ENCODE measurements around the gene CHAD. TPM values are rescaled to one million over a fixed set of nuclear protein-coding genes. Genes with fewer than 3 reads are reported as not detected.
A peak's percentile ranks its signal among the peaks of the same experiment; 100 is the strongest.
"Not testable (repeated sequence)": the region's sequence is repeated elsewhere in the genome, so short reads cannot be mapped to it uniquely, and the experiment has no call there.

CHAD gene
- total RNA-seq, 2 donors from 2014 or later, result 0.51 to 1.6 TPM

DNA sequence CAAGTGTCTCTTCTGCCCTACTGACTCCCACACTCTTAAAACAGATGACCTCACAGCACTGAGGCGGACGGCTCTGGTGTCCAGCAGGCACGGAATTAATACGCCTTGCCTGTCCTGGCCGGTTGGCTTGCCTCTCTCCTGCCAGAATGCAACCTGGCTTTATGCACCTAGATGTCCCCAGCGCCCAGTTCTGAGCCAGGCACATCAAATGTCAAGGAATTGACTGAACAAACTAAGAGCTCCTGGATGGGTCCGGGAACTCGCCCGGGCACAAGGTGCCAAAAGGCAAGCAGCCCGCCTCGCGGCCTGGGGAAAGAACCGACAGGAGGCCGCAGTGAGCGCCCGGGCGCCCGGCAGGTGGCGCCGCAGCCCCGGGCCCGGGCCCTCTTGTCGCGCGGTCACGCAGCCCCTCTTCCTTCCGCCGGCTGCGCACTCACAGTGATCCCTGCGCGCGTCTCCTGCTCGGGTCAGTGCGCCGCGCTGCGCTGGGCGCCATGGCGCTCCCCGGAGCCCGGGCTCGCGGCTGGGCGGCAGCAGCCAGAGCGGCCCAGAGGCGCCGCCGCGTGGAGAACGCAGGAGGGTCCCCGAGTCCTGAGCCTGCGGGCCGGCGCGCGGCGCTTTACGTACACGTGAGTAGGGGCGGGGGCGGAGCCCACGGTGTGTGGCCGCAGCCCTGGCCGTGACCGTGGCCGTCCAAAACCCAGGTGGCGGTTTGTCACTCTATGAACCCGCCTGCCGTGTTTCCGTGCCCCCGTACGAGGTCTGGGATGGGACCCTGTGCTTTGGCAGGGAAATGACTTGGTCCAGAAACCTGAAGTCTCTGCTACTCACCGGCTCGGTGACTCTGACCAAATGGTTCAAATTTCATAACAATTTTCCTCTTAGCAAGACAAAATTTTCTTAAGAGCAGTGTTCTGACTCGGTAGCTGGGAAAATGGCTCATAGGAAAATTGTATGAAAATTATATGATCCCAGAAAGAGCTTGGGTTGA is 10.0 kb upstream of the CHAD start, which contains the start of gene RSAD1:
Gene RSAD1, plus strand, starts transcription at position 470 of the 991 bp plus-strand sequence. Its CDS starts 25 bp downstream, at position 495.
- Histone ChIP-seq H3K4me3 (peak within 1 kb of the TSS; percentile 49 to 63), H3K27ac (peak within 1 kb of the TSS; percentile 80 to 82), H3K36me3 (no peaks in the 10 kb centered on the region), H3K4me1 (replicated peaks) (peaks cover 6% of the 10 kb centered on the region), H3K27me3 (replicated peaks; ENCODE audit: insufficient read depth) (no peaks in the 10 kb centered on the region), H3K9me3 (no peaks in the 10 kb centered on the region)
- under 1% methylated on average over 46 of the region's 75 CpGs for WGBS
- TF ChIP-seq POLR2A (IDR thresholded peaks at IDR 0.05), result peak; percentile 72
- no peak for TF ChIP-seq POLR2AphosphoS5 (IDR thresholded peaks at IDR 0.05)
- TF ChIP-seq, protein P1, sequence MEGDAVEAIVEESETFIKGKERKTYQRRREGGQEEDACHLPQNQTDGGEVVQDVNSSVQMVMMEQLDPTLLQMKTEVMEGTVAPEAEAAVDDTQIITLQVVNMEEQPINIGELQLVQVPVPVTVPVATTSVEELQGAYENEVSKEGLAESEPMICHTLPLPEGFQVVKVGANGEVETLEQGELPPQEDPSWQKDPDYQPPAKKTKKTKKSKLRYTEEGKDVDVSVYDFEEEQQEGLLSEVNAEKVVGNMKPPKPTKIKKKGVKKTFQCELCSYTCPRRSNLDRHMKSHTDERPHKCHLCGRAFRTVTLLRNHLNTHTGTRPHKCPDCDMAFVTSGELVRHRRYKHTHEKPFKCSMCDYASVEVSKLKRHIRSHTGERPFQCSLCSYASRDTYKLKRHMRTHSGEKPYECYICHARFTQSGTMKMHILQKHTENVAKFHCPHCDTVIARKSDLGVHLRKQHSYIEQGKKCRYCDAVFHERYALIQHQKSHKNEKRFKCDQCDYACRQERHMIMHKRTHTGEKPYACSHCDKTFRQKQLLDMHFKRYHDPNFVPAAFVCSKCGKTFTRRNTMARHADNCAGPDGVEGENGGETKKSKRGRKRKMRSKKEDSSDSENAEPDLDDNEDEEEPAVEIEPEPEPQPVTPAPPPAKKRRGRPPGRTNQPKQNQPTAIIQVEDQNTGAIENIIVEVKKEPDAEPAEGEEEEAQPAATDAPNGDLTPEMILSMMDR (IDR thresholded peaks at IDR 0.05), result peak; percentile 88 to 98 (median 94)
- intact Hi-C loops (cut with DNase I), result no loop called here
- DNase-seq (ENCODE audit: low spot score), result peak; percentile 83

DNA sequence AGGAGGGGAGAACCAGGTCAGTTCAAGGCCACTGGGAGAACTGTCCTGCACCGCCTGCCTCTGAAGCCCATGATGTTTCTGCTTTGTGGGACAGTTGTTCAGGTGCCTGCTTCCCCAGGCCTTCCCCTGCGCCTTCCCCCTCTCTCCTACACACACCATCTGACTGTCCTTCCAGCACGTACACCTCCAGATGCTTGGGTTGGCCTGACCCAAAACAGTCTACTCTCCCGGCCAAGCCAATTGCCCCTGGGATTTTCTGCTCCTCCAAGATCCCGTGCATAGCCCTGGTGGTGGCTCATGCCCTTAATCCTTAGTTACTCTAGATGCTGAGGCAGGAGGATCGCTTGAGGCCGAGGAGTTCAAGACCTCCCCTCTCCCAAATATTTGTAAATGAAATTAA is 9.3 kb upstream of the CHAD start:
- intact Hi-C loops (cut with DNase I), result no loop called here
- H3K4me3 ChIP-seq, result peak overlapping the region in 1 of 2 donors; percentile 63

DNA sequence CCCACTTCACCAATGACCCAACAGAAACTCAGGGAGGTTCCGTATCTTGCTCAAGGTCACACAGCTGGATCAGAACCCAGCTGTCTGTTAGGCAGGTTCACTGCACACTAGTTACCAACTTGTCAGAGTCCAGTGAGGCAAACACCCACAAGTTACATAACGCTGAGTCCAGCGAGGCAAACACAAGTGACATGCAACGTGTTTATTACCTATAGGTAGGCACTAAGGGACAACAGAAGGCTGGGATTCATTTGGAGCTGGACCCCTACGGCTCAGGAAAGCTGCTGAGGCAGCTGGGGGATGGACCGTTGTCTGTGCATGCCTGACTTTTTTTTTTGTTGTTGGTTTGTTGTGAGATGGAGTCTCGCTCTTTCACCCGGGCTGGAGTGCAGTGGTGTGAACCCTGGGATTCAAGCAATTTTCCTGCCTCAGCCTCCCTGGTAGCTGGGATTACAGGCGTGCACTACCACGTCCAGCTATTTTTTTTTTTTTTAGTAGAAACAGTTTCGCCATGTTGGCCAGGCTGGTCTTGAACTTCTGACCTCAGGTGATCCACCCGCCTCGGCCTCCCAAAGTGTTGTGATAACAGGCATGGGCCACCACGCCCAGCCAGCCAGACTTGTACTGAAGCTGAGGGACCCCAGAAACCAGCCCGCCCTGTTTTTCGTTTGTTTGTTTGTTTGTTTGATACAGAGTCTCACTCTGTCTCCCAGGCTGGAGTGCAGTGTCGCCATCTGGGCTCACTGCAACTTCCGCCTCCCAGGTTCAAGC is 8.1 kb upstream of the CHAD start:
- no peaks in the 10 kb centered on the region for H3K36me3 ChIP-seq
- TF ChIP-seq, protein P1 (IDR thresholded peaks at IDR 0.05), result no peak
- no peak for TF ChIP-seq POLR2AphosphoS5 (IDR thresholded peaks at IDR 0.05)
- TF ChIP-seq POLR2A (IDR thresholded peaks at IDR 0.05), result no peak
- no peaks in the 10 kb centered on the region for H3K27me3 ChIP-seq (replicated peaks; ENCODE audit: insufficient read depth)
- H3K9me3 ChIP-seq, result no peaks in the 10 kb centered on the region
- WGBS, result 74% methylated on average over 18 of the region's 18 CpGs
- no peak overlapping the region for H3K27ac ChIP-seq
- H3K4me3 ChIP-seq, result no peak overlapping the region
- H3K4me1 ChIP-seq (replicated peaks), result peaks cover 6% of the 10 kb centered on the region
- intact Hi-C loops (cut with DNase I), result no loop called here
- no peak for DNase-seq (ENCODE audit: low spot score)

More for the DNA sequence above, 9.3 kb upstream of the CHAD start:
- no peak for TF ChIP-seq POLR2AphosphoS5 (IDR thresholded peaks at IDR 0.05)
- no peak for TF ChIP-seq POLR2A (IDR thresholded peaks at IDR 0.05)
- TF ChIP-seq, protein P1 (IDR thresholded peaks at IDR 0.05), result no peak
- Histone ChIP-seq H3K4me1 (replicated peaks) (peaks cover 6% of the 10 kb centered on the region), H3K27ac (peak overlapping the region; percentile 80 to 82), H3K36me3 (no peaks in the 10 kb centered on the region), H3K9me3 (no peaks in the 10 kb centered on the region), H3K27me3 (replicated peaks; ENCODE audit: insufficient read depth) (no peaks in the 10 kb centered on the region)
- 83% methylated on average over 7 of the region's 7 CpGs for whole genome bisulfite sequencing
- no peak for DNase-seq (ENCODE audit: low spot score)

DNA sequence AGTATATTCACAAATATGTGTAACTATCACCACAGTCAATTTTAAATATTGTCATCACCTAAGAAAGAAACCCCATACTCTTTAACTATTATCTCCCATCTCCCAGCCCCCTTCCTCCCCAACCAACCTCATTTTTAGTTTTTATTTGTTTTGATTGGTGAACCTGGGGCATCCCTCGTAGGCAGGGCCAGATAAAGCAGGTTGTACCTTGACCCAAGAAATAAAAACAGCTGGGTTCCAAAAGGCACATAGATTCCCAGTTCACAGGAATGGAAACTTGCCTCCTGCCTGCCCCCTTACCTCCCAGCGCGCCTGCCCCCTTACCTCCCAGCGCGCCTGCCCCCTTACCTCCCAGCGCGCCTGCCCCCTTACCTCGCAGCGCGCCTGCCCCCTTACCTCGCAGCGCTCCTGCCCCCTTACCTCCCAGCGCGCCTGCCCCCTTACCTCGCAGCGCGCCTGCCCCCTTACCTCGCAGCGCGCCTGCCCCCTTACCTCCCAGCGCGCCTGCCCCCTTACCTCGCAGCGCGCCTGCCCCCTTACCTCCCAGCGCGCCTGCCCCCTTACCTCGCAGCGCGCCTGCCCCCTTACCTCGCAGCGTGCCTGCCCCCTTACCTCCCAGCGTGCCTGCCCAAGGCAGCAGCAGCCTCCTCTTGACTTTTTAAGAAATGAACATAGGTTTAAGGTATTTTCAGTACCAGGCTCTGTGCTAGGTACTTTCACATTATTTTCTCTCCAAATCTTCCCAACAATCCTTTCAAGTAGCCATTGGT is 7.3 kb upstream of the CHAD start:
- H3K27ac ChIP-seq; DNase-seq (ENCODE audit: low spot score); H3K4me3 ChIP-seq; H3K9me3 ChIP-seq; intact Hi-C loops (cut with DNase I); H3K4me1 ChIP-seq (replicated peaks); H3K27me3 ChIP-seq (replicated peaks; ENCODE audit: insufficient read depth); H3K36me3 ChIP-seq: not testable (repeated sequence)
- 31% methylated on average over 19 of the region's 33 CpGs for WGBS

All from prostate gland (tissue), 2 donors.